Measurements from ENCODE around the gene ARMC9.
A peak's percentile ranks its signal among the peaks of the same experiment; 100 is the strongest.
"Not testable (repeated sequence)": the region's sequence is repeated elsewhere in the genome, so short reads cannot be mapped to it uniquely, and the experiment has no call there.

The ARMC9 gene

GRCh38 chr2:231390667-231391066 is 192.2 kb downstream of the ARMC9 start:
- no peak for FAIRE-seq

- no peak for FAIRE-seq
Observed at GRCh38 chr2:231391981-231392380, 193.6 kb downstream of the ARMC9 start.

GRCh38 chr2:231392431-231393148 is 194.2 kb downstream of the ARMC9 start:
- FAIRE-seq, result no peak

- peak; percentile 93 for FAIRE-seq
Observed at GRCh38 chr2:231393149-231394131, 195.0 kb downstream of the ARMC9 start.

- FAIRE-seq, result peak; percentile 97
Observed at GRCh38 chr2:231394211-231395141, 196.0 kb downstream of the ARMC9 start.

GRCh38 chr2:231395188-231396057 is 197.0 kb downstream of the ARMC9 start, which contains the start of gene B3GNT7:
Gene B3GNT7 (plus strand): TSS chr2:231395710. CDS start chr2:231395804, 94 bp downstream.
- FAIRE-seq, result no peak

- no peak for FAIRE-seq
Observed at GRCh38 chr2:231396058-231396821, 197.8 kb downstream of the ARMC9 start.

GRCh38 chr2:231397011-231397927 is 198.8 kb downstream of the ARMC9 start:
- FAIRE-seq, result no peak

- FAIRE-seq, result no peak
Observed at GRCh38 chr2:231397928-231398294, 199.5 kb downstream of the ARMC9 start.

- no peak for FAIRE-seq
Observed at GRCh38 chr2:231398585-231398984, 200.2 kb downstream of the ARMC9 start.

GRCh38 chr2:231399046-231399852 is 200.8 kb downstream of the ARMC9 start:
- no peak for FAIRE-seq

GRCh38 chr2:231399853-231400680 is 201.6 kb downstream of the ARMC9 start:
- no peak for FAIRE-seq

- not testable (repeated sequence) for FAIRE-seq
Observed at GRCh38 chr2:231400681-231401080, 202.2 kb downstream of the ARMC9 start.

- FAIRE-seq, result not testable (repeated sequence)
Observed at GRCh38 chr2:231401101-231401500, 202.7 kb downstream of the ARMC9 start.

GRCh38 chr2:231403421-231404182 is 205.2 kb downstream of the ARMC9 start:
- FAIRE-seq, result not testable (repeated sequence)

GRCh38 chr2:231404183-231404578 is 205.8 kb downstream of the ARMC9 start:
- FAIRE-seq, result not testable (repeated sequence)

Measured in A204.1 (cell line).